Hair follicular keratinocyte (primary cell): ENCODE results near the gene IFIT3. TPM values are rescaled to one million over a fixed set of nuclear protein-coding genes. Genes with fewer than 3 reads are reported as not detected.

Source experiments
- total RNA-seq: library from RNA; depleted of rRNA; stranded (reverse); fragments of >200 nt; gene quantifications from 2 replicates; pipeline ENCODE4 v1.2.3, GENCODE V29; 2015

Gene IFIT3, protein sequence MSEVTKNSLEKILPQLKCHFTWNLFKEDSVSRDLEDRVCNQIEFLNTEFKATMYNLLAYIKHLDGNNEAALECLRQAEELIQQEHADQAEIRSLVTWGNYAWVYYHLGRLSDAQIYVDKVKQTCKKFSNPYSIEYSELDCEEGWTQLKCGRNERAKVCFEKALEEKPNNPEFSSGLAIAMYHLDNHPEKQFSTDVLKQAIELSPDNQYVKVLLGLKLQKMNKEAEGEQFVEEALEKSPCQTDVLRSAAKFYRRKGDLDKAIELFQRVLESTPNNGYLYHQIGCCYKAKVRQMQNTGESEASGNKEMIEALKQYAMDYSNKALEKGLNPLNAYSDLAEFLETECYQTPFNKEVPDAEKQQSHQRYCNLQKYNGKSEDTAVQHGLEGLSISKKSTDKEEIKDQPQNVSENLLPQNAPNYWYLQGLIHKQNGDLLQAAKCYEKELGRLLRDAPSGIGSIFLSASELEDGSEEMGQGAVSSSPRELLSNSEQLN
- 2.7 and 4.0 TPM in 2 replicates for total RNA-seq

DNA sequence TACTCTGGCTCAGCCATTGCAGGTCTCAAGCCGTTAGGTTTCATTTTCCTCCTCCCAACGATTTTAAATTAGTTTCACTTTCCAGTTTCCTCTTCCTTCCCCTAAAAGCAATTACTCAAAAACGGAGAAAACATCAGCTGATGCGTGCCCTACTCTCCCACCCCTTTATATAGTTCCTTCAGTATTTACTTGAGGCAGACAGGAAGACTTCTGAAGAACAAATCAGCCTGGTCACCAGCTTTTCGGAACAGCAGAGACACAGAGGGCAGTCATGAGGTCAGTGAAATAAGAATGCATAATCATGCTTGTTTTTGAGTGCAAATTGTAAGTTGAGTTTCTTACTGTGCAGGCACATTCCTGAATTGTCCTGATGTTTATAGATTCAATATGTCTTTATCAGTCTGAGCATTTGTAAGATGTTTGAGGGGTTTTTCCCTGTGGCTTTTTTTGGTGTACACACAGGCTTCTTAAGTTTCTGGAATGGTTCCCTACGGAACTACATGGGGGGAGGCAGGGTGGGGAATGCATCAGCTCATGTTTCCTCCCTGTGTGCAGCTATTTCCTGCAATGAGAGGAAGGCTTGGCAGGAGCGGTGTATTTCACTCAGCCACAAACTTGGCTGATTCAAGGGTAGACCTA, at the start of gene IFIT3:
IFIT3 (plus strand) TSS at position 195 of the 639 bp plus-strand sequence; CDS start at position 272, 77 bp downstream.

DNA sequence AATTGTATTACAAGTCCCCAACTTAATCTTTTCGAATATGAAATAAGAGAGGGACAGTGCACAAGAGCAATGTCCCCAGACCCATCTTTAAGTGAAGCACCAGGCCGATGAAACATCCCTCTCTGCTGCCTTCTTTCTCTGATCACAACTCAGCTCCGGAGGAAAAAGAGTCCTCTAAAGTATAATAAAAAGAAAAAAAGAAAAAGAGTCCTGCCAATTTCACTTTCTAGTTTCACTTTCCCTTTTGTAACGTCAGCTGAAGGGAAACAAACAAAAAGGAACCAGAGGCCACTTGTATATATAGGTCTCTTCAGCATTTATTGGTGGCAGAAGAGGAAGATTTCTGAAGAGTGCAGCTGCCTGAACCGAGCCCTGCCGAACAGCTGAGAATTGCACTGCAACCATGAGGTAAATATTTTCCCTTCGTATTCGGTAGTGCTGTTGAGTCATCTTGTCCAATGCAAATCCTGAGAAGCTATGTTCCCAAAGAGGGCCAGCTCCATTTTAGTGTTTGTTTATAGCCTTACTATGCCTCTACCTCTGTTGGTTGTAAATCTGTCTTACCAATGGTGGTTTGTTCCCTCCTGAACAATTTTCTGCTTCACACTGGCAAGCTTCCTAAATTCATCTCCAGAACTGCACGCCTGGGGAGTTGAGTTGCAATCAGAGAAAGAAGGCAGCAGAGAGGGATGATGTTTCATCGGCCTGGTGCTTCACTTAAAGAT, 25.9 kb upstream of the IFIT3 start, which contains the start of gene IFIT2:
IFIT2 (plus strand) TSS at position 326 of the 725 bp plus-strand sequence; CDS start at position 404, 78 bp downstream.

DNA sequence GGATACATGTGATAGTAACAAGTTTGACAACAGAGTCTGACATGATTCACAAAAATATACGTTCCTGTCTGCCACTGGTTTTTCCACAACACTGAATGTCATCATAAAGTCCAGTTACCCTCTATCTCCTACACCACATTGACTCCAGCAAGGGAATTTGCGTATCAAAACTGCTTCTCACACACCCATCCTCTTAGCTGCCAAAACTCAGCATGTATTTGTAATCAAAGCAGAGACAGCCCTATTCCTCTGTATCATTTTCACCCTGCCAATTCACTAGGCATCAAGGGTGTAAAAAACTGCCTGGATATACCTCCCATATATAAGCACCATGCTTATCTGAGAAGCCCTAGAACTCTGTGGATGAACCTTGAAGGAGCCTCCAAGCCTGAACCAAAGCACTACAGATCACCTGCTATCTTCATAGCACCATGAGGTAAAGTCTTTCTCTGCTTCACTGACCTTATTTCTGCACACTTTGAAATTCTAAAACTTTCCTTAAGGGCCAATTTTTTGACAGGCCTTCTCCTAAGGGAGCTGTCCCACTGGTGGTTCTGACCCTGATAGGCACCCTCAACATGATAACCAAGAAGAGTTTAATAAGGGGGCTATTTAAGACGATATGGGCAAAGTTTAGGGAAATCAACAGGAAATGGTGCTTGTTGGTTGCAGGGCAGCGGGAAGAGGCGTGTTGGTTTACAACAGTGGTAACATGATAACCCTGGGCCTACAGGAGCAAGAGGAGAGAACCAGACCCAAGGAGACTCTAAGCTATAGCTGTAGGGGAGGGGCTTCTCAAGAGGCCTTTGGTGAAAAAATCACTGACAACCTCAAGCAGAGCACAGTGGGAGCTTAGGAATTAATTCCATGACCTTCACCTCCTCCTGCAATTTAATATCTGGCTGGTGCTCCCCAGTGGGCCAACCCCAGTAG, 50.2 kb downstream of the IFIT3 start, which contains the start of gene IFIT1B:
IFIT1B (plus strand) TSS at position 352 of the 933 bp plus-strand sequence; CDS start at position 432, 80 bp downstream.

Other genes starting within 250 kb of the IFIT3 start
- gene CH25H, start 120.7 kb upstream of the IFIT3 start, total RNA-seq: not detected in 2 replicates
- 68.3 and 73.4 TPM in 2 replicates for gene LIPA, start 76.2 kb upstream of the IFIT3 start, total RNA-seq
- 0.62 and 0.65 TPM in 2 replicates for gene IFIT2, start 26.0 kb upstream of the IFIT3 start, total RNA-seq
- not detected in 2 replicates for gene IFIT1B, start 50.1 kb downstream of the IFIT3 start, total RNA-seq
- 0.19 and 2.0 TPM in 2 replicates for gene IFIT1, start 64.6 kb downstream of the IFIT3 start, total RNA-seq
- 4.8 and 5.7 TPM in 2 replicates for gene IFIT5, start 86.6 kb downstream of the IFIT3 start, total RNA-seq
- not detected in 2 replicates for gene SLC16A12, start 207.6 kb downstream of the IFIT3 start, total RNA-seq